HG03521 (cell line): ENCODE results near the gene C16orf92.

ENCODE experiments used
- ATAC-seq: cut with Tn5 transposase; IDR thresholded peaks from one replicate; pipeline ENCODE4 v1.9.1; 2021; ENCODE audit warnings: mild to moderate bottlenecking, moderate library complexity; ENCODE audit not compliant: unreplicated experiment

Gene C16orf92, protein sequence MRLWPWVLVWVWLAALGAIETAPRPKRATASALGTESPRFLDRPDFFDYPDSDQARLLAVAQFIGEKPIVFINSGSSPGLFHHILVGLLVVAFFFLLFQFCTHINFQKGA

DNA sequence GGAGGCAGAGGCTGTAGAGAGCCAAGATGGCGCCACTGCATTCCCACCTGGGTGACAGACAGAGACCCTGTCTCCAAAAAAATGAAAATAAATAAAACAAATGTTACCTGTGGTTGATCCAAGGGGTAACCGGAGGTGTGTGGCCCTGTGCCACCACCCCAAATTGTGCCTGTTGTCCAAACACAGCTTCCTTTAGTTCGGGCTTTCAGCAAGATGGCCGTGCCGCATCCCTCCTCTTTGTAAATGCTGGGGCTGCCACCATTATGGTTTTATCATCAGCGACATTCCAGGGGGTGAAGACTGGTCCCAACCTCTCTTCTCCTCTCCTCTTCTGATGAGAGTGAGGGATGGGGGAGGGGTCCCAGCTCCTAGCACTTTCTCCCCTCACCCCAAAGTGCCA, at the start of gene C16orf92:
C16orf92 (plus strand) TSS at position 312 of the 400 bp plus-strand sequence. CDS start 143 bp downstream, outside the sequence.
- no peak for ATAC-seq

DNA sequence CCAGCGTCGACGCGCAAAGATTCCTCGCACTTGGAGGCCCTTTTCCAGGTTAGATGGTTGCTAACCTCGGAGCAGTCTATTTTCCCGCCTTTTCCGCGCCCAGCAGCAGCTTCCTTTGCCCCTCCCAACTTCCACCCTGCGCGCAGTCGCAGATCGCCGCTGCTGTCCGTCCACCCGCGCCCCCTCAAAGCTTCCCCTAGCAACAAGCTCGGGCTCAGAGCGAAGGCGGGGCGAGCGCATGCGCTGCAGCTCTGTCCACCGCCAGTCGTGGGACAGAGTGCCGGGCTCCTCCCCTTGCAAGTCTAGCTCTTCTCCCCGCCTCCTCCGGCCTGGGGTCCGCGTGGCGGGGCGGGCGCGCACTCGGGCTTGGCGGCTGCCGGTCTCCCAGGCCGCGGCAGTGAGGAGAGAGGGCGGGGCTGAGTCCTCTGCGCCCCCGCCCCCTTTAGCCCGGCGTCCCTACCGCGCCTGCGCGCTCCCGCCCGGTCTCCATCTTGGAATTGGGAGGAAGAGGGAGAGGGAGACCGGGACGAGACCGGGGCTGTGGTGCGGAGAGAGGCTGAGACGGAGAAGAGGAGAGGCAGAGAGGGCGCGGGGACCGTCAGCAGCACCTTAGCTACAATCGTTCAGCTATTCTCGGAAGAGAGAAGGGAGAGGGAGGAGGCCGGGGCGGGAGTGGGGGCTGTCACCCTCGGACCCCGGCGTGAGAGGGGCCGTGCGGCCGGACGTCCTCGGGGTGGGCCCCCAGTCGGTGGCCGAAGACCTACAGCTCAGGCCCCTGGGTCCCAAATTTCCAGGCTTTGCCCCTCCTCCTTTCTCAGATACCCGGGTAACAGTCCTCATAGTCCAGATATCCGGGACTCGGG, 49.4 kb upstream of the C16orf92 start, which contains the start of gene TAOK2:
TAOK2 (plus strand) TSS at position 485 of the 863 bp plus-strand sequence. CDS start 3,905 bp downstream, outside the sequence.
- peak; percentile 95 for ATAC-seq

DNA sequence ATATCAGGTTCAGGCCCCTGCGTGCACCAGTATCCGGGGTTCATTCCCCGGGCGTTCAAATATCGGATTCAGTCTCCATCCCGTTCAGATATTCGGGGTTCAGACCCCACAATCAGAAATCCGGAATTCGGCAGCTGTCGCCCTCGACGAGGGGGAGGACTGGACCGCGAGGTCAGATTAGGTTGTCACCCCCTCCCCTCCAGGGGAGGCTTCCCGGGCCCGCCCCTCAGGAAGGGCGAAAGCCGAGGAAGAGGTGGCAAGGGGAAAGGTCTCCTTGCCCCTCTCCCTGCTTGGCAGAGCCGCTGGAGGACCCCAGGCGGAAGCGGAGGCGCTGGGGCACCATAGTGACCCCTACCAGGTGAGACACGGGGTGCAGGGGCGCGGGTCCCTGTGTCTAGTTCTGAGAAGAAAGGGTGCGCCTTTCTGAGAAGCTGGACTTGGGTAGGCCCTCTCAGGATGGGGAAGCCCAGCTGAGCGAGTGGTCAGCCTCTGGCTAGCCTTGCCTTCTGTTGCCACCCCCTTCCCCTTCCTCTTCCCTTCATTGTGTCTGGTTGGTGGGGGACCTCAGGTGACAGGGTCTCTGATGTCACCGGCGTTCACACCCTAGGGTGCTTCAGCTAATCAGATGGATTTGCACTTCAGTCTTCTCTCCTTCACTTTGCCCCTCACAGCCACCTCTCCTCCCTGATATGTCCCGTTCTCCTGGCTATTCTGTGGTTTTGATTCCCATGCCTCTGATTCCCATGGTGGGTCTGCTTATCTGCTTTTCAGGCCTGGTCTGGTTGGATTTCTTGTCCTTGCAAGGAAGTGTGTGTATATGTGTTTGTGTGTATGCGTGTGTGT, 48.5 kb upstream of the C16orf92 start:
- ATAC-seq = no peak

DNA sequence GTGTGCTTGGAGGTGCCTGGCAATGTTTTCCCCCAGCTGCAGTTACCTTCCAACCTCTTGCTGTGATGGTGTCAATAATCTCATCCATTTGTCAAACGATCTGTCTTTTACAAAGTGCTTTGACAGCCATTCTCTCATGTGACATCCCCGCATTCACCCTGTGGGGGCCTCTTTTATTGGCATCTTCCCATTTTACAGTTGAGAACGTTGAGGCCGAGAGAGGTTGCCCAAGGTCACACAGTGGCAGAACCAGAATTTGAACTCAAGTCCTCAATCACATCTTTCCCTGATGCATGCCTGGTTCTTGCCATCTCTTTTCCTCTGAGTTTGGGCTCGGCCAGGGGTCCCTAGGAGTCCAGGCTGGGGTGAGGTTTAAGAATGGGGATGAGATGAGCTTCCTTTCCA, 47.9 kb upstream of the C16orf92 start:
- no peak for ATAC-seq

DNA sequence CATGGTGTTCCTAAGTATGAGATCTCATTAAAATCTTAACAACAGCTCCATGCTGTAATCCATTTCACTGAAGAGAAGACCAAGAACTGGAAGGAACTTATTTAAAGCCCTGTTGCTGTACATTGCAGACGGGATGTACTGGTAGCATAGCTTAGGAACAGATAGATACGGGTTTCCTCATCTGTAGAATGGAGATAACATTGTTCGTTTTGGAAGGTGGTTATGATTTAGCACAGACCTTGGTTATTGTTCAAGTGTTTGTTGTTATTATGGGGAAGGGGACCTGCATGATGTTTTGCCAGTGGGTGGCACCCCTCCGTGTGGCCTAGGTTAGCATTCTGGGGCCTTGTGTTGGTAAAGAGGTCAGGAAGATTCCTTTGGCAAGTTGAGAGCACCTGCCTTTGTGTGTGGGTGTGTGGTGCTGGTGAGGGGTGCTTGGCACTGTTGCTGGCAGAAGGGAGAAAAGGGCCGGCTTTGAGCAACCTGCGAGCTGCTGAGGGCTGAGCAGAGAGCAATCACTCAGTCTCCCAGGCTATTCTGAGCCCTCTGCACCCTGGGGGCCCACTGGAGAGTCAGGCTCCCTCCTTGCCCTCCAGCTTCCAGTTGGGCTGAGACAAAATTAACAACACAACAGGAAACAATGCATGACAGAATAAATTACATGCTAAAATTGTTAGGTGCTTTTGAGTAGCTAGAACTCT, 47.0 kb upstream of the C16orf92 start:
- ATAC-seq = no peak

DNA sequence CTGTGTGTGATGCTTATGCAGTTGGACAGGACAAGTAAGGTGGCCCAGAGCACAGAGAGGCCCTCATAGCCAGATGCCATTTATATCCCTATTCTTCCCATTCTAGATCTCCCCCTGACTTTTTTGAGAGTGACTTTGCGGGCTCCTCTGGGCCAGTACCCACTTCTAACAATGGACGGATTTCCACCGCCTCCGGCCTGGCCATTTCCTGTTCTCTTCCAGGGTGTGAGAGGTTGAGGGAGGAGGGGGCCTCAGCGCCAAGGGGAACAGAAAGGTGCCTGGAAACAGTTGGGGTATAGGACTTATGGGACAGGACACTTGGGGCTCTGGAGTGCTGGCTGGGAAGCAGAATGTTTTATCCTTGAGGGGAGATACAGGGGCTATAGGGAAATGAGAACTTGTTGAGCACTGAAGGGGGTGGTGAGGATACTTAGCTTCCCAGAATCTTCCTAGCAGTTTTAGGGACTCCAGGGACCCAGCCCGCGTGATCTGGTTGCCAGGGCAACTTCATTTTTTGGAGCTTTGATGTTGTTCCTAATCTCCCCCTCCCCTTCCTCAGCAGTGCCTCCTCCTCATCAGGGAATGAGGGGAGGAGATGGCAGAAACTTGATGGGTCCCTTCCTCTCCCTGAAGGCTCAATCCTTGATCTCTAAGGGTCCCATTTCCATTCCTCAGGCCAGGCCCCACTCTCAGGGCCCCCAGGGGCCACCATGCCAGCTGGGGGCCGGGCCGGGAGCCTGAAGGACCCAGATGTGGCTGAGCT, 45.8 kb upstream of the C16orf92 start:
- ATAC-seq = no peak

DNA sequence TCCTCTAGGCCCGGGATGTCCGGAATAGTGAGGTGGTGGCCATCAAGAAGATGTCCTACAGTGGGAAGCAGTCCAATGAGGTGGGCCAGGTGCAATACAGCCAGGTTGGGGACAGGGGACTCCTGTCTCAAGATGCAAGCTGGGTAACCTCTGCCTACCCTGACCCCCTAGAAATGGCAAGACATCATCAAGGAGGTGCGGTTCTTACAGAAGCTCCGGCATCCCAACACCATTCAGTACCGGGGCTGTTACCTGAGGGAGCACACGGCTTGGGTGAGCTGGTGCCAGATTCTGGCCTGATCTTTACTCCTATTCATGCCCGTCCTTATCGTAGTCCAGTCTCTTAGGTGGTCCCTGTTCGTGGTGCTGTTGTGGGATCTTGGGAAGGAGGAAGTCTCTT, 44.9 kb upstream of the C16orf92 start:
- no peak for ATAC-seq

DNA sequence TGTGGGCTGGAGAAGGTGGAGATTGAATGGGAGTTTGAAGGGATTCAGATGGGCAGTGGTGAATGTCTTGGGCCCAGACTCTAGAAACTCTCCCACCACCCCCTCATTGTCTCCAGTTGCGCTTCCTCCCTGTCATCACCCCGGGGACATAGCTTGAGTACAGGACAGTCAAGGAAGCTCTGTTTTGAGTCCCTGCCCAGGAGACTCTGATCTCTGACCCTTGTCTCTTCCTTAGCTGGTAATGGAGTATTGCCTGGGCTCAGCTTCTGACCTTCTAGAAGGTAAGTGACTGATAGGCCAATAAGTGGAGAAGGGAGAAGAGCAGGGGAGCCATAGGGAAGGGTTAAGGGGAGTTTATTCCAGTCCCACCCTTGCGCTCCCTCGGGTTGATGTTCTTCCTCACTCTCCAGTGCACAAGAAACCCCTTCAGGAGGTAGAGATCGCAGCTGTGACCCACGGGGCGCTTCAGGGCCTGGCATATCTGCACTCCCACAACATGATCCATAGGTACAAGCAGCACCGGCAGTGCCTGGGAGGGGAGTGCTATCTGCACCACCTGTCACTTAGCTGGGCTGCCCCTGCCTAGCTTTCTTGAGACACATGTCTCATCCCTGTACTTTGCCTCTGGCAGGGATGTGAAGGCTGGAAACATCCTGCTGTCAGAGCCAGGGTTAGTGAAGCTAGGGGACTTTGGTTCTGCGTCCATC, 44.3 kb upstream of the C16orf92 start:
- no peak for ATAC-seq

DNA sequence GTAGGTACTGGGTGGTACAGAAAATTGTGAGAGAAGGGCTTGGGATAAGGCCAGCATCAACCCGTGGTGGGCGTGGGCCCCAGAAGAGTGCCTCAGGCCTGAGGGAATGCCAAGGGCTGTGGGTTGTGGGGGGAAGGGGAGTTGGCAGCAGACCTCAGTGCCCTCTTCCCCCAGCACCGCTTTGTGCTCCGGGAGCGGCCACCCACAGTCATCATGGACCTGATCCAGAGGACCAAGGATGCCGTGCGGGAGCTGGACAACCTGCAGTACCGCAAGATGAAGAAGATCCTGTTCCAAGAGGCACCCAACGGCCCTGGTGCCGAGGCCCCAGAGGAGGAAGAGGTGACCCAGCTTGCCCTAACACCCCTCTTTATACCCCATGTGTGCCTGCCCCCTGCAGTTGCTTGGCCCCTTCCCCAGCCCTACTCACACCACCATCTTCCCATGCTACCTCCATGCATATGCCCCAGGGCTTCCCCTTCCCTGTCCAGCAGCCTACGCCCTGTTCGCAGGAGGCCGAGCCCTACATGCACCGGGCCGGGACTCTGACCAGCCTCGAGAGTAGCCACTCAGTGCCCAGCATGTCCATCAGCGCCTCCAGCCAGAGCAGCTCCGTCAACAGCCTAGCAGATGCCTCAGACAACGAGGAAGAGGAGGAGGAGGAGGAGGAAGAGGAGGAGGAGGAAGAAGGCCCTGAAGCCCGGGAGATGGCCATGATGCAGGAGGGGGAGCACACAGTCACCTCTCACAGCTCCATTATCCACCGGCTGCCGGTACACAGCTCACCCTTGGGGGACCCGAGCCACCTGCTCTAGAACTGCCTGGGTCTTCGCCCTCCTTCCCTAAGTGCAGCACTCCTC, 40.2 kb upstream of the C16orf92 start:
- ATAC-seq = no peak

DNA sequence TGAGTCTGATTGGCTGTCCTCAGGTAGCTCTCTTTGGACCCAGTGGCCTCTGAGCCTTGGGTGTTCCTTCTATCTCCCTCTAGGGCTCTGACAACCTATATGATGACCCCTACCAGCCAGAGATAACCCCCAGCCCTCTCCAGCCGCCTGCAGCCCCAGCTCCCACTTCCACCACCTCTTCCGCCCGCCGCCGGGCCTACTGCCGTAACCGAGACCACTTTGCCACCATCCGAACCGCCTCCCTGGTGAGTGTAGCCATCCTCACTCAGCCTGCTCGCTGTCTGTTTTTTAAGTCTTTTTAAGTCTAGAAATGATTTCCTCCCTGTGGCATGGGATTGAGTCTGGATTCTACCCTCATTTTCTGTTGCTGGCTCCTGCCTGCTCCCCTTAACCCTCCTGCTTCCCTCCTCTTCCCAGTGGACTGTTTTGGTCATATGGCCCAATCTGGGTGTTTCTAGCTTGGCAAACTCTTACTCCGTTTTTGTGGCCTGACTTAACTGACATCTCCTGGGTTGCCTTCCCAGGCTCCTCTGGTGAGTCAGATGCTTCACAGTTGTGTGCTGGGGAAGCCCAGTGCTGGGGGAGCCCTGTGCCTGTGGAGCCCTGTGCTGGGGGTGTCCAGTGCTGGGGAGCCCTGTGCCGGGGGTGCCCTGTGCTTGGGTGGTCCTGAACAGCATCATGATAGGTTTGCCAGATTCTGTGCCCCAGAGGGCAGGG, 39.4 kb upstream of the C16orf92 start:
- no peak for ATAC-seq

DNA sequence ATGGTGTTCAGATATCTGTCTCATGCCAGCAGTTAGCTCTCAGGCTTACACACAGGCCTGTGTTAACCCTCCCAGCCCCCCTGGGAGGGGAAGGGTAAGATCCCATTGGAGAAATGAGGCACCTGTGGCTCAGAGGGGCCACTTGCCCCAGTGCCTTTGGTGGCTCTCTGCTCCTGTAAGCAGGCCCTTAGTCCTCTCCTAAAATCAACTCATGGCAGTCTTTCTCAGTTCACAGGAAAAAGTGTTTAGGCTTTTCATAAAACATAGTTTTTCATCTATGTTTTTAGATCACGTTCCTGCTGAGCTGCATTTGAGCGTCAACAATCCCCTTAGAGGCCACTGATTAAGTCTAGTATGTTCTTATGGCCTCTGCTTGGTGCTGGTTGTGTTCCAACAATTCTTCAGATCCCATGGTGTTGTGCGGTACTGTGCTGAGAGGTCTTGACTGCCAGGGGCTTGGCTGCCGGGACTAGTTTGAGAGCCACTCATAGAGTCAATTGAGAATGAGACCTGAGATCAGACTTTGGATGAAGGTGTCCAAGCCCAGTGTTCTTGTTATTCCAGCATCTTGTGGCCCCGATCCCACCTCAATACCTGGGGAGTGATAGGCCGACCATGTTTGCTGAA, 38.7 kb upstream of the C16orf92 start:
- ATAC-seq = no peak

DNA sequence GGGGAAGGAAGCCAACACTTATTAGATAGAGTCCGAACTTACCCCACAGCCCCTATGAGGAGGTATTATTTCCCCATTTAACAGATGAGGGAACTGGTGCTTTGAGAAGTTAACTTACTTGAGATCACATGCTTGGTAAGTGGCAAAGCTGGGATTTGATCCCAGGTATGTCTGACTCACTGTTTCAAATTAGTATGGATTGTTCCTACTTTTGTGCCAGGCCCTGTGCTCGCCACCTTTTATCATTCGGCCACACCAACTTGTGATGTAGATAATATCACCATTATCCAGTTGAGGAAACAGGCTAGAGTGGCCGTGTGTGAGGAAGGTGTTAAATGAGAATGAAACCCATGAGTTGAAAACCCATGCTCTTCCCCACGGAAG, 38.2 kb upstream of the C16orf92 start:
- no peak for ATAC-seq

DNA sequence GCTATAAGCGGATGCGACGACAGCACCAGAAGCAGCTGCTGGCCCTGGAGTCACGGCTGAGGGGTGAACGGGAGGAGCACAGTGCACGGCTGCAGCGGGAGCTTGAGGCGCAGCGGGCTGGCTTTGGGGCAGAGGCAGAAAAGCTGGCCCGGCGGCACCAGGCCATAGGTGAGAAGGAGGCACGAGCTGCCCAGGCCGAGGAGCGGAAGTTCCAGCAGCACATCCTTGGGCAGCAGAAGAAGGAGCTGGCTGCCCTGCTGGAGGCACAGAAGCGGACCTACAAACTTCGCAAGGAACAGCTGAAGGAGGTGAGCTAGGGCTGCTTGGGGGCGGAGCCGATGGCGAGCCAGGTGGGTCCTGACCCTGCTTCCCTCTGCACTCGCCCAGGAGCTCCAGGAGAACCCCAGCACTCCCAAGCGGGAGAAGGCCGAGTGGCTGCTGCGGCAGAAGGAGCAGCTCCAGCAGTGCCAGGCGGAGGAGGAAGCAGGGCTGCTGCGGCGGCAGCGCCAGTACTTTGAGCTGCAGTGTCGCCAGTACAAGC, 37.7 kb upstream of the C16orf92 start:
- no peak for ATAC-seq

DNA sequence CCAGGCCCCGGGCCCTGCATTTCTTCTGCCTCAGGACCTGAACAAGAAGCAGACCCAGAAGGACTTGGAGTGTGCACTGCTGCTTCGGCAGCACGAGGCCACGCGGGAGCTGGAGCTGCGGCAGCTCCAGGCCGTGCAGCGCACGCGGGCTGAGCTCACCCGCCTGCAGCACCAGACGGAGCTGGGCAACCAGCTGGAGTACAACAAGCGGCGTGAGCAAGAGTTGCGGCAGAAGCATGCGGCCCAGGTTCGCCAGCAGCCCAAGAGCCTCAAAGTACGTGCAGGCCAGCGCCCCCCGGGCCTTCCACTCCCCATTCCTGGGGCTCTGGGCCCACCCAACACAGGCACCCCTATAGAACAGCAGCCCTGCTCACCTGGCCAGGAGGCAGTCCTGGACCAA, 36.8 kb upstream of the C16orf92 start:
- no peak for ATAC-seq

DNA sequence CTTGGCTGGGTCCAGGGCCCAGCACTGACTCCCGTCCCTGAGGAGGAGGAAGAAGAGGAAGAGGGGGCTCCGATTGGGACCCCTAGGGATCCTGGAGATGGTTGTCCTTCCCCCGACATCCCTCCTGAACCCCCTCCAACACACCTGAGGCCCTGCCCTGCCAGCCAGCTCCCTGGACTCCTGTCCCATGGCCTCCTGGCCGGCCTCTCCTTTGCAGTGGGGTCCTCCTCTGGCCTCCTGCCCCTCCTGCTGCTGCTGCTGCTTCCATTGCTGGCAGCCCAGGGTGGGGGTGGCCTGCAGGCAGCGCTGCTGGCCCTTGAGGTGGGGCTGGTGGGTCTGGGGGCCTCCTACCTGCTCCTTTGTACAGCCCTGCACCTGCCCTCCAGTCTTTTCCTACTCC, 36.1 kb upstream of the C16orf92 start:
- no peak for ATAC-seq

DNA sequence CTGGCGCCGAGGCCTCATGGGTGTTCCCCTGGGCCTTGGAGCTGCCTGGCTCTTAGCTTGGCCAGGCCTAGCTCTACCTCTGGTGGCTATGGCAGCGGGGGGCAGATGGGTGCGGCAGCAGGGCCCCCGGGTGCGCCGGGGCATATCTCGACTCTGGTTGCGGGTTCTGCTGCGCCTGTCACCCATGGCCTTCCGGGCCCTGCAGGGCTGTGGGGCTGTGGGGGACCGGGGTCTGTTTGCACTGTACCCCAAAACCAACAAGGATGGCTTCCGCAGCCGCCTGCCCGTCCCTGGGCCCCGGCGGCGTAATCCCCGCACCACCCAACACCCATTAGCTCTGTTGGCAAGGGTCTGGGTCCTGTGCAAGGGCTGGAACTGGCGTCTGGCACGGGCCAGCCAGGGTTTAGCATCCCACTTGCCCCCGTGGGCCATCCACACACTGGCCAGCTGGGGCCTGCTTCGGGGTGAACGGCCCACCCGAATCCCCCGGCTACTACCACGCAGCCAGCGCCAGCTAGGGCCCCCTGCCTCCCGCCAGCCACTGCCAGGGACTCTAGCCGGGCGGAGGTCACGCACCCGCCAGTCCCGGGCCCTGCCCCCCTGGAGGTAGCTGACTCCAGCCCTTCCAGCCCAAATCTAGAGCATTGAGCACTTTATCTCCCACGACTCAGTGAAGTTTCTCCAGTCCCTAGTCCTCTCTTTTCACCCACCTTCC, 35.5 kb upstream of the C16orf92 start:
- no peak for ATAC-seq
